HG03575 (cell line): ENCODE measurements around the gene MISP.
A peak's percentile ranks its signal among the peaks of the same experiment; 100 is the strongest.

Experiments
- ATAC-seq: cut with Tn5 transposase; IDR thresholded peaks from one replicate; pipeline ENCODE4 v1.9.1; 2021; ENCODE audit not compliant: unreplicated experiment, insufficient number of reproducible peaks, low FRiP score; ENCODE audit errors: extremely low read depth

The MISP gene

DNA sequence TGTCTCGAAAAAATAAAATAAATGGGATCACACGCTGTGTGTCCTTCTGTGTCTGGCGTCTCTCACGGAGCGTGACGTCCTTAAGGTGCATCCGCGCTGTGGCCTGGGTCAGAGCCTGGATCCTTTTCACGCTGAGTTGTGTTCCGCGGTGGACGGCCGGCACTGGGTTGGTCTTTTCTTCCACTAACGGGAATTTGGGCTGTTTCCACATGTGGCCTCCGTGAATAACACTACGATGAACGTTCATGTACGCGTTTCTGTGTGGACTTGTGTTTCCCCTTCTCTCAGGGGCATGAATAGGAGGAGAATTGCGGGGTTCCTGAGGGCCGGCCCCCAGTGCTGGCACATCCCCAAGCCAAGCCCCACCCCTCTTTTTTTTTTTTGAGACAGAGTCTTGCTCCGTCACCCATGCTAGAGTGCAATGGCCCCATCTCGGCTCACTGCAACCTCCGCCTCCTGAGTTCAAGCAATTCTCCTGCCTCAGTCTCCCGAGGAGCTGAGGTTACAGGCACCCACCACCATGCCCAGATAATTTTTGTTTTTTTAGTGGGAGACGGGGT, 40.2 kb downstream of the MISP start:
- ATAC-seq, result no peak

- ATAC-seq, result no peak
Observed at GRCh38 chr19:791567-792305, 40.8 kb downstream of the MISP start.

DNA sequence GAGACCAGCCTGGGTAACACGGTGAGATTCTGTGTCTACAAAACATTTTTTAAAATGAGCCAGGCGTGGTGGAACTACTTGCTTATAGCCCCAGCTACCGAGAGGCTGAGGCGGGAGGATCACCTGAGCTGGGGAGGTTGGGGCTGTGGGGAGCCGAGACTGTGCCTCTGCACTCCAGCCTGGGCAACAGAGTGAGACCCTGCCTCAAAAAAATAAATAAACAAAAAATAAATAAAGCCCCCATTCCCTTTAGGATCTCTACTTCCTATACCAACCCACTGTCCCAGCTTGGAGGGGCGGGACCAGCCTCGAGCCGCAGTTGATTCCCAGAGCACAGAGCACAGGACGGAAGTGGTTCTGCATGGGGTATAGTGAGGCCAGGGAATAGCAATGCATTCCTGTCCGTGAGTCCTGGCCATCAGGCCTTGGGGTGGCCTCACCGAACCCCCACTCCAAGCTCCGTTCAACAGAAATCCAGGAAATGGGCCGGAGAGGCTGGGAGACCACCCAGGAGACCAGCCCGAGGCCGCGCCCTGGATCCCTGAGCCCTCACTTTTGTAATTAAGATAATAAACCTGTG, 41.5 kb downstream of the MISP start:
- no peak for ATAC-seq

GRCh38 chr19:793806-794205, 42.9 kb downstream of the MISP start:
- ATAC-seq, result no peak

GRCh38 chr19:795073-795611, 44.2 kb downstream of the MISP start:
- ATAC-seq, result no peak

GRCh38 chr19:795691-796581, 45.0 kb downstream of the MISP start:
- ATAC-seq, result no peak

GRCh38 chr19:796692-797527, 46.0 kb downstream of the MISP start, which contains the start of gene PTBP1:
Gene PTBP1 (plus strand): TSS chr19:797452. CDS start chr19:797498, 46 bp downstream.
- ATAC-seq, result peak; percentile 39

DNA sequence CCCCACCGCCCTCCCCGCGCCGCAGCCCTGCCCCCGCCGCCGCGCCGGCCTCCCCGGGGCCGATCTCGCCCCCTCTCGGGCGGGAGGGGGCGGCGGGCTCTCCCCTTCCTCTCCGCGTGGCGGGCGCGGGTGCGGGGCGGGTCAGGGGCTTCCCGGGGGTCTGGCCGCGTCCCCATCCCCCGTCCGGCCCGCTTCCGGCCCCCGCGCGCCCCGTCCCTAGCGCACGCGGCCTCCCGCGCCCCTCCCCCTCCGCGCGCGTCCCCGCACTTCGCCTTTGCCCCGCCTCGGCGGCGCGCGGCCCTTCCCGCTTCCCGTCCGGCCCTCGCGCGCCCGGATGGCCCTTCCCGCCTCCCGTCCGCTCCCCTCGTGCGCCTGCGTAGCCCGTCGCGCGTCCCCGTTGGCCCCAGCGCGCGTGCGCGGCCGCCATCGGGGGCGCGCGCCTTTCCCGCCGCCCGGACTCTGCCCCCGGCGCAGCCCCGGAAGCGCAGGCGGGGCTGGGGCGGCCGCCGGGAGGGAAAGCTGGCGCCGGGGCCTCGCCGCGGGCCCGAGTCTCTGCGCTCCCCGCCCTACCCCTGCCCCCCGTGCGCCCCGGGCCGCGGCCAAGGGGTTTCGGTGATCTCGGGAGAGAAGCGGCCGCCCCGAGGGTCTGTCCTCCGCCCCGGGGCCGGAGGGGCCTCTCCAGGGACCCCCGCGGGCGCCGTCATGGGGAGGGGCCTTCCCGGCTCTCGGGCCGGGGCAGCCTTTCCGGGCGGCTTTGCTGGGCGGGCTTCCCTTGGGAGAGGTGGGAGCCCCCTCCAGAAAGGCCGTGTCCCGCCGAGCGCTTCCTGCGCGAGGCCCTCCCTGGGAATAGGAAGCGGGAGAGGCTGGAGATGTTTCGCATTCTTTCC, 46.9 kb downstream of the MISP start:
- no peak for ATAC-seq

GRCh38 chr19:798415-799075, 47.6 kb downstream of the MISP start:
- ATAC-seq, result no peak

DNA sequence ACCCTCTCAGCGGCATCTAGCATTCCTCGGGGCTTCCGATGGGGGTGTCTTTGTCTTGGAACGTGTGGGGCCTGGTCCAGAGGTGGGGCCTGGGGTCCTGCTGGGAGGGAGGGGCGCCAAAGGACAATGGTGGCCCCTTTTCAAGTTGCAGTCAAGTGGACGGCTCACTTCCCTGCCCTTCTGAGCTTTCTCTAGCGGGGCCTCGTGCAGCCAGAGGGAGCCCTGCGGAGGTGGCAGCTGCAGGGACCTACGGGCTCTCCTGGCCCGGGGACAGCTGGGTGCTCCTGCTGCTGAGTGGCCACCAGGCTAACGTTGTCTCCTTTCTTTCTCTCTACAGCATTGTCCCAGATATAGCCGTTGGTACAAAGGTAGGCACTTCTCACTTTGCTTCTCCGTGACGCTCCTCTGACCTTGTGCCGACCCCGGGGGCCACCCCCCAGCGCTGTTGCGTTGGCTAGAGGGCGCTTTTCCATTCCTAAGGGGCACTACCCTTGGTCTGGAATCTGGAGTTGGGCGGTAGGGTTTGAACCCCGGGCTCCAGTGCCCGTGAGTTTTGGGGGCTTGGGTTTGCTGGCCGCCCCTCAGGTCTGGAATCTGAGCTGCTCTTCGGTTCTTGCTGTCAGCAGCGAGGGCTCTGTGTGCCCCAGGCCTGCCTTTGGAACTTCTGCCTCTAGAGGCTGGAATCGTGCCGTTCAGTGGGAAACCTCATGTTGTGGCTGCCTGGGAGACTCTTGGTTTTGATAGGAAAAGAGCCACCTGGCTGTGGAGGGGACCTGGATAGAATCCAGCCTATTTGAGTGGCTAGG, 48.4 kb downstream of the MISP start:
- ATAC-seq, result no peak

GRCh38 chr19:800360-801029, 49.6 kb downstream of the MISP start:
- ATAC-seq, result no peak

DNA sequence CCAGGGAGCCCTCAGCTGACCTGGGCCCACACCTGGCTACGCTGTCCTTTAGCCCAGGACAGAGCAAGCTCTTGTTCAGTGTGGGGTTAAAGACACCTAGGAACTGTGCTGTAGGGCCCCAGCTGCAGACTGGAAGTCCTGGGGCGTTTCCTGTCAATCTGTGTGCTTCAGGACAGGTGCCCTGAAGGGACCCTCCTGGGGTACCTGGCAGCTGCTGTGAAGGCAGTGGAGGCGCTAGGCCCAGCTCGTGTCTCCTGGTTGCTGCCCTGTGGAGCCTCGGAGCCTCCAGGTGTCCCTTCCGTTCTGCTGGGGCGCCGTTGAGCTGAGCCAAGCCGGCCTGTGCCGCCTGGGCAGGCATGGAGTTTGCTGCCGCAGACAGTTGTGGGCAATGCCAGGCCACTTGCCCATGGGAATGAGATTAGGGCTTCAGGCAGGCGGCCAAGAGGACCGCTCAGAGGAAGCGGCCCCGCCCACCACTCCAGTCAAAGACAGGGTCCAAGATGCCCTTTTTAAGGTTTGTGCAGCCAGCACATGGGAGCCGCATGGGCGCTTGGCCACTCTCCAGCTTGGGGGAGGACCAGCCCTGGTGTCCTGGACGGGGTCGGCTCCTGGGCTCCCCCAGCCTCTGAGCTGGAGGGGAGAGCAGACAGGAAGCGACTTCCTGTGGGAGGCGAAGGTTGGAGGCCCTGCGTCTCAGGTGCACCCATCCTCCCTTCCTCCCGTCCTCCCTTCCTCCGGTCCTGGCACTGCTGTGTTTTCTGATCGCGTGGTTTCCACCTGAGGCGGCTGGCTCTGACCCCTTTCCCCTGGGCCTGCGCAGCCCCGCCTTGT, 50.3 kb downstream of the MISP start:
- no peak for ATAC-seq

DNA sequence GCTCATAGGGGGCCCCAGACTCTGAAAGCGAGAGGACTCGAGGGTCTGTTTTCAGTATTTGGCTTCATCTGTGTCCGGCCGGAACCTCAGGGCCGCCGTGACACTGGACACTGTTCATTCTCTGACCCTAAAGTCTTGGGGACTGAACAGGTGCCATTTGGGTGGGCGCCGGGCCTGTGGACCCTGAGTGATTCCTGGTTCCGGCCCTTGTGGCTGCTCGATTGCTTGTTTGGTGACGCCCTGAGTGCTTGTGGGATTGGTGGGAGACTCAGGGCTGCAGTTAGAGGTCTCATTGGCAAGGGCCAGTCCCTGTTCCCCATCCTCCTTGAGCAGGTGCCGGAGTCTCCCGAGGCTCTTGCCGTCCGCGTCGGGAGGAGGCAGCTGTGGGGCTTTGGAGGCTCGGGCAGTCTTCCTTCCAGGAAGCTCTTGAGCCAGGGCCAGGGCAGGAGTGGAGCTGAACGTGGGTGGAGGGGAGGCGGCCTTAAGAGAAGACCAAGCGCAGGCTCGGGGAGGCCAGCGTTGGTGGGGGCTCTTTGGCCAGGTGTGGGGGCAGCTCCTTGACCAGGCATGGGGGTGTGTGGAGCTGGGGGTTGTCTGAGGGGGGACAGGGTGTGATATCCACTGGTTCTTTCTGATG, 51.1 kb downstream of the MISP start:
- ATAC-seq, result no peak

DNA sequence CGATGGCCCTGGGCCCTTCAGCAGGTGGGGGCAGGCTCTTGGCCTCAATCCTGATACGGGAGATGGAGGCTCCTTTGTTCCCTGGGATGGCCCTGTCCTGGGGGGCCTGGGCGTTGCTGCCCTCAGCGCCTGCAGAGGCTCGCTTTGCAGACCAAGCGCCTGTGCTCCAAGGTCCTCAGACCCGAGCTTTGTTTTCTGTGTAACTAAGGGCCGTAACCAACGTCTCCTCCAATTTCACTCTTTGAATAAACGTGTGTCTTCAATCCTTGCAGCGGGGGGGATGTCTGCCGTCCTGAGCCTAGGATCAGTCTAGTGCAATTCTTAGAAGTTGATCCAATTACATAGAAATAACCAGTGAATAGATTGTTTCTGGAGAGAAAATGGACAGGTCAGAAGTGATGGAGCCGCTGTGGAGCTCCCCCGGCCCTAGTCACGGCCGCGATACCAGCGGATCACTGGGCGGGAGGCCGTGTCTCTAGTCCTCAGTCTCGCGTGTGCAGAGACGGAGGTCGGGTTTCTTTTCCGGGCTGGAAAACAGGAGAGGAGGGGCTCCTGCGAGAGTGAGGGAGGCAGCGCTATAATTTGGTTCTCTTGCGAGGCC, 51.7 kb downstream of the MISP start:
- ATAC-seq, result no peak
